ENCODE data around the gene LIPA.

DNA sequence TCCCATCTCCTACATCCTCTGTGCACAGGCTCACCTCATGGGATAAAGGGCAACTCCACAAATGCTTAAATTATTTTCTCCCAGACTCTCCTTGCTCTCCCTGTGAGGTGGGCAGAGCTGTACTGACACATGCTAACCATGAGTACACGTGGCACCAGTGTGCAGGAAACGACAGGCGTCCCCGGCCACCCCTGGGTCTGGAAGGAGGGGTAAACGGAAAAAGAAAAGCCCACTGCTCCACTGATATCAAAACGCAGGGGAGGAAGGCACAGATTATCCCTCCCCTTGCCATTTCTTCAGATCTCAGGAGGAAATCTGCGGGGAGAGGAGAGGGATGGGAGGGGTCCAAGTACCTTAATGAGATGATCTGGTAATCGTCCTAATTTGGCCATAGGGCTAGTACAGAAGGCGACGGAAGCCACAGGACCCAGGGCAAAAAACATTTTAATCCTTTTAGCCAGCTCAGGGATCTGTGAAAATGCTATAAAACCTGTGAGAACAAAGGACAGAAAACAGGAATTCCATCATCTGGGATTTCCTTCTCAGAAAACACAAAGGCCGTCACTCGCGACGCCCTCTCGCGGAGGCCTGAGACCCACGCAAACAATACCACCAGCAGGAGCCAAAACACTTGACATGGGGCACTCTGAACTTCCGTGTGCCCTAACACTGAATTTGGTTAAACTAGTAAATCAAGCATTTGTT lies 26.7 kb downstream of the LIPA start:
- TF ChIP-seq GATA3 (IDR thresholded peaks at IDR 0.05; ENCODE audit: low read depth, low read length): no peak
- no peak for TF ChIP-seq GATA2 (IDR thresholded peaks at IDR 0.05; ENCODE audit: low read depth, low read length)

Measured in SH-SY5Y (cell line).